Activated CD4-positive, alpha-beta T cell treated with anti-CD3 and anti-CD28 coated beads for 36 hours (primary cell): Measurements from ENCODE around the gene OIP5. TPM values are rescaled to one million over a fixed set of nuclear protein-coding genes. Genes with fewer than 3 reads are reported as not detected.

Experiments
- ATAC-seq: fragments of 200-7000 bp; cut with Tn5 transposase; one replicate; pipeline ENCODE4 v1.10.0; 2021; ENCODE audit warnings: mild to moderate bottlenecking, moderate library complexity
- CTCF ChIA-PET: fragments of 350-600 bp; sonication (Branson Sonifier 250); formaldehyde crosslinking; loops from one replicate; lab custom pipeline; 2021; ENCODE audit warnings: antibody characterized with exemption; lab: Charles Lee
- POLR2A ChIA-PET: fragments of 350-600 bp; sonication (Branson Sonifier 250); formaldehyde crosslinking; loops from one replicate; lab custom pipeline; 2021; ENCODE audit warnings: antibody characterized with exemption, inconsistent platforms; lab: Charles Lee
- DNase-seq: peaks from one replicate; pipeline ENCODE4 v3.0.0-alpha.2; 2020
- H3K27ac Mint-ChIP-seq: one replicate; pipeline ENCODE4 v1.8.0; 2021; ENCODE audit warnings: mixed read lengths
- H3K27me3 Mint-ChIP-seq: one replicate; pipeline ENCODE4 v1.8.0; 2021; ENCODE audit warnings: mixed read lengths
- H3K36me3 Mint-ChIP-seq: one replicate; pipeline ENCODE4 v1.8.0; 2021; ENCODE audit warnings: low read depth, mixed read lengths
- H3K4me1 Mint-ChIP-seq: one replicate; pipeline ENCODE4 v1.8.0; 2021; ENCODE audit warnings: mixed read lengths
- H3K4me3 Mint-ChIP-seq: one replicate; pipeline ENCODE4 v1.8.0; 2021; ENCODE audit warnings: mild to moderate bottlenecking, moderate library complexity, mixed read lengths
- H3K9me3 Mint-ChIP-seq: one replicate; pipeline ENCODE4 v1.8.0; 2021; ENCODE audit warnings: low read depth, mixed read lengths
- intact Hi-C, 2 experiments: fragments of 100-400 bp; cut with DNase I in 1 of 2; cut with micrococcal nuclease in 1 of 2; formaldehyde crosslinking; loops; one replicate each; pipeline versions ENCODE4 v1.14.2 to v1.15.1; 2022 to 2024; cut with DNase I, micrococcal nuclease
- total RNA-seq, 2 experiments: library from RNA; stranded (reverse); gene quantifications; one replicate each; pipeline ENCODE4 v1.2.3, GENCODE V29; 2021

The OIP5 gene
- 10 to 100 TPM; 11.5 to 14.0 TPM for total RNA-seq

DNA sequence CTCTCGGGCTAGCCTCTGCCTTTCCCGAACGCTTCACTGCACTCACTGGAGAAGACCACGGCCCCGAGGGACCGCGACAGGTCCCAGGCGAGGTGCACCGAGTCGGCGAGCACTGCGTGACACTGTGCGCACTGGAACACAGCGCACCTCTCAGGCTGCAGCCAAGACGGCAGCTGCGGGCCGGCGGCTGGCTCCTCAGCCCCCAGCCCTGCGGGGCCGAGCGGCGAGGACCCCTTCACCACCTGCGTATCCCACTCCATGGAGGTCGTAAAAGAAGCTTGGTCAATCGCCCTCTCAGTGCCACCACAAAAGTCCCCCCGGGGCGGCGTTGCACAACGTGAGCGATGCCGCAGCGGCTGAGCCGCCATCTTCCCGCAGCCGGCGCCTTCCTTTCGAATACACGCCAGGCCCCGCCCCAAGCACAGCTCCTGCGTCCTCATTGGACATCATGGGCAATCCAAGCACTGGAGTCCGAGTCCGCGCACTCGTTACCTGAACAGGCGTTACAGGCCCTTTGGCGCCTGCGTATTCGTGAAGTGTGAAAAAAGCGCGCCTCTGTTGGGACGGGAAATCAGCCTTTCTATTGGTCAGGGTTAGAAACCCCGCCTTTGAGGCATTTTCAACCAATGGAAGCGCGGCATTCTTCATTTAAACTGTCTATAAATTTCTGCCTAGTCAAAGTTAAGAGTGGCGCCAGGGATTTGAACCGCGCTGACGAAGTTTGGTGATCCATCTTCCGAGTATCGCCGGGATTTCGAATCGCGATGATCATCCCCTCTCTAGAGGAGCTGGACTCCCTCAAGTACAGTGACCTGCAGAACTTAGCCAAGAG lies at the start of gene OIP5, which contains the start of gene NUSAP1:
OIP5 (minus strand) TSS at position 398 of the 832 bp plus-strand sequence; CDS start at position 368, 30 bp downstream.
NUSAP1 (plus strand) TSS at position 688 of the 832 bp plus-strand sequence; CDS start at position 765, 77 bp downstream.
- ChIA-PET POLR2A (interaction anchor here (0.6 to 2.6 kb wide), 13 partner anchors 9 to 663 kb away, joined by 3 to 19 read pairs (median 4); partner anchors contain the start of genes CHP1, MAPKBP1 and RAD51), CTCF (interaction anchor here (0.8 to 1.9 kb wide), 7 partner anchors 9 to 373 kb away, joined by 3 to 8 read pairs (median 3); partner anchors contain the start of genes CHP1 and EXD1)
- peaks cover 29% of the 10 kb centered on the region for H3K4me1 Mint-ChIP-seq
- ATAC-seq = peak; percentile 98
- peaks cover 31% of the 10 kb centered on the region for H3K36me3 Mint-ChIP-seq
- H3K9me3 Mint-ChIP-seq = no peaks in the 10 kb centered on the region
- intact Hi-C loops = loop anchor here (1.0 to 10.0 kb wide), 17 partner anchors 49 to 764 kb away; partner anchors contain the start of genes CHAC1 (in 2 of the 2), CHP1 (in 2 of the 2), INO80 (in 2 of the 2) and DNAJC17 (in 1 of the 2)
- DNase-seq = peak; percentile 99
- H3K4me3 Mint-ChIP-seq = peak within 1 kb of the TSS; percentile 91
- peak within 1 kb of the TSS; percentile 92 for H3K27ac Mint-ChIP-seq
- H3K27me3 Mint-ChIP-seq = no peaks in the 10 kb centered on the region

DNA sequence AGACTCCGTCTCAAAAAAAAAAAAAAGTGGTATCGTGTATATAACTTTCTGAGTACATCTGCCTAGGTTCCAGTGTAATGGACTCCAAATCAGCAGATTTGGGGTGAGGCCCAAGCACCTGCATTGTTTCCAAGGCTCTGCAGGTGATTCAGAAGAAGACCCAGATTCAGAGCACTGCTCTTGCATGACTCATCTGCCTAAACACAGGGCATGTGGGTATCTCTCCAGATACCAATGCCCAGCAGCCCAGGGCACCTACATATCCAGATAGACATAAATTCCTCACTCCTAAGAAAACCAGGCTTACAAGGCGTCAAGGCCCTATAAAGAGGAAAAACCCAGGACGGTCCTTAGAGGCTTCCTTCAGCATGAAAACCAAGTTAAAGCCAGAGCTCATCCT lies 45.6 kb upstream of the OIP5 start:
- Mint-ChIP-seq H3K36me3 (peaks cover 48% of the 10 kb centered on the region), H3K27ac (no peak overlapping the region), H3K4me1 (no peaks in the 10 kb centered on the region), H3K27me3 (no peaks in the 10 kb centered on the region), H3K9me3 (no peaks in the 10 kb centered on the region), H3K4me3 (no peak overlapping the region)
- CTCF ChIA-PET = interaction anchor here (0.7 kb wide), 1 partner anchor 774 kb away, joined by 3 read pairs; no protein-coding TSS in a partner anchor
- intact Hi-C loops = no loop called here
- POLR2A ChIA-PET = interaction anchor here (0.6 kb wide), 1 partner anchor 22 kb away, joined by 3 read pairs; no protein-coding TSS in a partner anchor
- DNase-seq = no peak
- ATAC-seq = peak; percentile 44

DNA sequence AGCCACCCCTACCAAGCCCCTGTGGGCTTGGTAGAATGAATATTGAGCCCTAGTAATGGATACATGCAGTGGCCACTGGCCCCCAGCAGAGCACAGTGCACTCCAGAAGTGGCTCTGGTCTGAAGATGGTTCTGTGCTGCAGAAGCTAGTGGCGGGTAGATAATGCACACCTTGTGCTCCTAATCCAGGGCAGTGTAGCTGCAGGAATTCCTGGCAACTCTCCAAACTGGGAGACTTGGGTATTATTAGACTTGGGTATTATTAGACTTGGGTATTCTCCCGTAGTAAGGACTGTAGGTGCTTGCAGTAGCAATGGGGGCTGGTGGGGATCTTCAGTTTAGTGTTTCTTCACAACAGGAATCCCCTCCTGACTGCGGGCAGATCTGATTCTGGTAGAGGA lies 35.0 kb upstream of the OIP5 start:
- intact Hi-C loops = no loop called here
- ChIA-PET CTCF (no interaction called here), POLR2A (no interaction called here)
- Mint-ChIP-seq H3K9me3 (no peaks in the 10 kb centered on the region), H3K27me3 (no peaks in the 10 kb centered on the region), H3K27ac (no peak overlapping the region), H3K36me3 (peaks cover 53% of the 10 kb centered on the region), H3K4me3 (no peak overlapping the region), H3K4me1 (no peaks in the 10 kb centered on the region)
- DNase-seq = no peak
- no peak for ATAC-seq

DNA sequence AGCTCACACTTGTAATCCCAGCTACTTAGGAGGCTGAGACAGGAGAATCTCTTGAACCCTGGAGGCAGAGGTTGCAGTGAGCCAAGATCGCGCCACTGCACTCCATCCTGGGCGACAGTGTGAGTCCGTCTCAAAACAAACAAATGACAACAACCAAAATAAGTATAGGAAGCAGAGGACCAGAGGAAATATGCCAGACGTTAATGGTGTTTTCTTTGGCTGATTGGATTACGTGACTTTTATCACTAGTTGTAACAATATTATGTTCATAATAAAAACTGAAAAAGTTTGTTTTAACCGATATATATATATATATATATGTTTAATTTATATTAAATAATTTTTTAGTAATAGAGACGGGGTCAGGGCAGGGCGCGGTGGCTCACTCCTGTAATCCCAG lies 22.0 kb upstream of the OIP5 start:
- no peak overlapping the region for H3K4me3 Mint-ChIP-seq
- no peaks in the 10 kb centered on the region for H3K27me3 Mint-ChIP-seq
- peaks cover 61% of the 10 kb centered on the region for H3K36me3 Mint-ChIP-seq
- no peaks in the 10 kb centered on the region for H3K9me3 Mint-ChIP-seq
- DNase-seq (no peak), ATAC-seq (no peak)
- CTCF ChIA-PET = no interaction called here
- no peak overlapping the region for H3K27ac Mint-ChIP-seq
- intact Hi-C loops = no loop called here
- POLR2A ChIA-PET = no interaction called here
- no peaks in the 10 kb centered on the region for H3K4me1 Mint-ChIP-seq

DNA sequence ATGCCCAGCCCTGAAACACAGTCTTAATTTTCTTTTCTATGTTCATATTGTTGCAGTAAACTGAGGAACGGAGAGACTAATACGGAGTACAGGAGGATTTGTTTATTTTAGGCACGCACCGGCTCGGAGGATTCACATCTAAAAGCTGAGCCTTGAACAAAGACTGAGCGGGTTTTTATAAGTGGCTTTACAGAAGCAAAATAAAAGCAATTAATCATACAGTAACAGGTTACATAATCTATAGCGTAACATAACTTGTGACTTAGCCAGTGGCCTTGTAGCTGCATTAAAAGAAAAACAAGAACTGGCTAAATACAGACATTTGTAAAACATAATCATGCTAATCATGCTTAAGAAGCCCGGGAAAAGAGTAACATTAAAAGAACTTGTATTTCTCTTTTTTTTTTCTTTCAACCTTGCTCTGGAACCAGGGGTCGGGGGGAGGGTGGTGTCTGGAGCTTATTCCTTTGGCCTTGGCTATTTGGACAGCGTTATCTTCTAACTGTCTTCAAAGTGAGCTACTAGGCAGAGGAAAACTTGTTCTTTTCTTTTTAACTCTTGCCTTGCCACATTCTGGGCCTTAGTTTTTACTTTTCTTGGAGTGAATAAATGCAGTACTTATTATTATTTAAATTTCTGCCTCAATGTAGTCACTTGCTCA lies 17.8 kb upstream of the OIP5 start:
- Mint-ChIP-seq H3K4me3 (no peak overlapping the region), H3K27me3 (no peaks in the 10 kb centered on the region), H3K27ac (no peak overlapping the region), H3K4me1 (no peaks in the 10 kb centered on the region), H3K36me3 (peaks cover 61% of the 10 kb centered on the region), H3K9me3 (no peaks in the 10 kb centered on the region)
- DNase-seq (no peak), ATAC-seq (no peak)
- CTCF ChIA-PET = interaction anchor here (0.7 kb wide), 1 partner anchor 8 kb away, joined by 3 read pairs; no protein-coding TSS in a partner anchor
- POLR2A ChIA-PET = interaction anchor here (0.6 kb wide), 1 partner anchor 30 kb away, joined by 3 read pairs; no protein-coding TSS in a partner anchor
- intact Hi-C loops = no loop called here

DNA sequence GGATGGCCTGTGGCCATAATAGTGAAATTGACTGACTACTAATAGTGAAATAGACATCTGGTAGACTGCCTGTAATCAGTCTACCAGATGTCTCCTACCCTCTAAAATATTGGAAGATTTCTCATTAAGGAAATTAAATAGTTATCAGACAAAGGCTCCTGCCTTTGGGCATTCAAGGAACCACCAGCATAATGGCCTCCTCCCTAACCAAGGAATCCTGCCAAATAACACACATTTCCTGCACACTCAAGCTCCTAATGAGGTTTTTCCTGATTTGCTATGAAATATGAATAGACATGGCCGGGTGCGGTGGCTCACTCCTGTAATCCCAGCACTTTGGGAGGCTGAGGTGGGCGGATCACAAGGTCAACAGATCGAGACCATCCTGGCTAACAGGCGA lies 14.8 kb upstream of the OIP5 start:
- H3K36me3 Mint-ChIP-seq = peaks cover 69% of the 10 kb centered on the region
- H3K27me3 Mint-ChIP-seq = no peaks in the 10 kb centered on the region
- CTCF ChIA-PET = no interaction called here
- no peak overlapping the region for H3K4me3 Mint-ChIP-seq
- DNase-seq (no peak), ATAC-seq (no peak)
- intact Hi-C loops = no loop called here
- POLR2A ChIA-PET = interaction anchor here (1.5 kb wide), 1 partner anchor 15 kb away, joined by 4 read pairs; the partner anchor contains the start of gene OIP5
- H3K4me1 Mint-ChIP-seq = no peaks in the 10 kb centered on the region
- no peaks in the 10 kb centered on the region for H3K9me3 Mint-ChIP-seq
- H3K27ac Mint-ChIP-seq = no peak overlapping the region

DNA sequence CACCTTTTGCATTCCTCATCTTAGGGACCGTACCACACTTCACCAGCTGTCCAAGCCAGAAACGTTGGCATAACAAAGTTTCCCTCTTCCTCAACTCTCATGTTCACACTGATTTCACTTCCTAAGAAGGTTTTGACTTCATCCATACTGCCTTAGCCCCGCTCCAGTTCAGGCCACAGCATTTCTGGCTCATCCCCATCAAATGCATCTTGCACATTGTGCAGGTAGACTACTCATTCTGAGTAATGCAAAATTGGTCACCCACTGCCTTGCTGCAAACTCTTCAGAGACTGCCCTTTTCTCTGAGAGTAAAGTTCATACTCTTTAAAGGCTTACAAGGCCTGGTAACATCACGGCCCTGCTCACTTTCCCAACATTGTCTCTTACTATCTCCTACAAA lies 9.1 kb upstream of the OIP5 start:
- ATAC-seq (no peak), DNase-seq (no peak)
- no peak overlapping the region for H3K4me3 Mint-ChIP-seq
- POLR2A ChIA-PET = interaction anchor here (1.1 kb wide), 1 partner anchor 9 kb away, joined by 4 read pairs; the partner anchor contains the start of genes NUSAP1 and OIP5
- intact Hi-C loops = no loop called here
- no peak overlapping the region for H3K27ac Mint-ChIP-seq
- H3K4me1 Mint-ChIP-seq = peaks cover 20% of the 10 kb centered on the region
- H3K36me3 Mint-ChIP-seq = peaks cover 76% of the 10 kb centered on the region
- no peaks in the 10 kb centered on the region for H3K9me3 Mint-ChIP-seq
- CTCF ChIA-PET = interaction anchor here (0.6 kb wide), 1 partner anchor 13 kb away, joined by 3 read pairs; no protein-coding TSS in a partner anchor
- no peaks in the 10 kb centered on the region for H3K27me3 Mint-ChIP-seq

DNA sequence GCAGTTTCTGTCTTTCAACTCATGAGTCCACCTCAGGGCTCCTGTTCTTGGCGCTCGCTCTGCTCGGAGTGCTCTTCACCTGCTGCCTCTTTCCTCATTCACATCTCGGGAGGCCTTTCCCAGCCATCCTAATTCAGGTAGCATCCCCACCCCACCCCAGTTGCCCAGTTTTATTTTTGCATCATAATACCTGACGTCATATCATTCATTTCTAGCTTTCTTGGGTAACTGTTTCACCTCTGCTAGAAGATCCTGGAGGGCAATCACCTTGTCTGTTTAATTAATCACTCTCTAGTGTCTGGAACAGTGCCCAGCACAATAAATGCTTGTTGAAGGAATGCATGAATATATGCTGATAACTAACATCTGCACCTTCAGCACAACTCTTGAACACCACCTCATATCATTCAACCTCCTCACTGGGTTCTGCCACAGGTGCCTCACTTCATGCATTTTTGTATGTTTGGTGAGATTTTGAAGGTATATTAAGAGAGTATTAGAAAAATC lies 7.9 kb upstream of the OIP5 start:
- CTCF ChIA-PET = no interaction called here
- H3K9me3 Mint-ChIP-seq = no peaks in the 10 kb centered on the region
- peaks cover 69% of the 10 kb centered on the region for H3K36me3 Mint-ChIP-seq
- no peaks in the 10 kb centered on the region for H3K27me3 Mint-ChIP-seq
- DNase-seq (no peak), ATAC-seq (no peak)
- no peak overlapping the region for H3K4me3 Mint-ChIP-seq
- no peak overlapping the region for H3K27ac Mint-ChIP-seq
- peaks cover 24% of the 10 kb centered on the region for H3K4me1 Mint-ChIP-seq
- intact Hi-C loops = no loop called here
- POLR2A ChIA-PET = no interaction called here

DNA sequence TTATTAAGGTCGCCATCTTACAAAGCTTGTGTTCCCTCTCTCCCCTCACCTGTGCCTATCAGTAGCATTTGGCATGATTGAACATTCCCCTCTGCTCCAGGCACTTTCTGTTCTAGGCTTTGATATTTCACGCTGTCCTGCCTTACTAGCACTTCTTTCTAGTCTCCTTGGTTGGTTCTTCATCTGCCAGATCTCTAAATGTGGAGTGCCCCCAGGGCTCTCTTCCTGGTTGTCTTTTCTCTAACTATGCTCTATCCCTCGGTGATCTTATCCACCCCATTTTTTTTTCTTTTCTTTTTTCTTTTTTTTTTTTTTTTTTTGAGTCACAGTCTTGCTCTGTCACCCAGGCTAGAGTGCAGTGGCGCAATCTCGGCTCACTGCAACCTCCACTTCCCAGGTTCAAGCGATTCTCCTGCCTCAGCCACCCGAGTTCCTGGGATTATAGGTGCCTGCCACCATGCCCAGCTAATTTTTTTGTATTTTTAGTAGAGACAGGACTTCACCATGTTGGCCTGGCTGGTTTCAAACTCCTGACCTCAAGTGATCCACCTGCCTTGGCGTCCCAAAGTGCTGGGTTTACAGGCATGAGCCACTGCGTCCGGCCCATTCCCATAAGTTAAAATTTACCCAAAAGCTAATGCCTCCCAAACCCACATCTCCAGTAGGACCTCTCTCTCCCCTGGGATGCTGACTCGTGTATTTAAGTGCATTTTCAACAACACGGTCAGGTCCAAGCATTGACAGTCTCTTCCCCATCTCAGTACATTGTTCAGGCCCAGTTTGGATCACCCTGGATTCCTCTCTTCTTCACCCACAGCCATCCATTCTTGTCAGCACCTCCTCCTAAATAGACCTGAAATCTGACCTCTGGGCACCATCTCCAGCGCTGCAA lies 5.5 kb upstream of the OIP5 start:
- H3K36me3 Mint-ChIP-seq = peaks cover 60% of the 10 kb centered on the region
- no peak for ATAC-seq
- H3K4me1 Mint-ChIP-seq = peaks cover 29% of the 10 kb centered on the region
- no peaks in the 10 kb centered on the region for H3K9me3 Mint-ChIP-seq
- no peak overlapping the region for H3K27ac Mint-ChIP-seq
- CTCF ChIA-PET = no interaction called here
- H3K4me3 Mint-ChIP-seq = no peak overlapping the region
- H3K27me3 Mint-ChIP-seq = no peaks in the 10 kb centered on the region
- intact Hi-C loops = loop anchor here in 1 of 2 experiments (10.0 kb wide), 1 partner anchor 433 kb away; no protein-coding TSS in a partner anchor
- POLR2A ChIA-PET = no interaction called here
- no peak for DNase-seq

DNA sequence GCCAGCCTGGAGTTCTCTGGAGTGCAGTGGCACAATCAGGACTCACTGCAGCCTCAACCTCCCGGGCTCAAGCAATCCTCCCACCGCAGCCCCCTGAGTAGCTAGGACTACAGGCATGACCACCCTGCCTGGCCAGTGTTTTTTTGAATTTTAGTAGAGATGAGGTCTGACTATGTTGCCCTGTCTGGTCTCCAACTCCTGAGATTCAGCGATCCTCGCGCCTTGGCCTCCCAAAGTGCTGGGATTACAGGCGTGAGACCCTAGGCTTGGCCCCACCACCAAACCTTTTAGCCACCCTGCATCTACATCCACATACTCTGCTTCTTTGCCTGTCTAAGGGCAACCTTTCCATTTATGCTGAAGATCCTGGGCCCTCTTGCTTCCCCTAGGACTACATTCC lies 4.7 kb upstream of the OIP5 start:
- no peak for DNase-seq
- peaks cover 29% of the 10 kb centered on the region for H3K4me1 Mint-ChIP-seq
- no peaks in the 10 kb centered on the region for H3K9me3 Mint-ChIP-seq
- intact Hi-C loops = loop anchor here in 1 of 2 experiments (10.0 kb wide), 1 partner anchor 432 kb away; no protein-coding TSS in a partner anchor
- H3K4me3 Mint-ChIP-seq = no peak overlapping the region
- ChIA-PET POLR2A (no interaction called here), CTCF (no interaction called here)
- no peak for ATAC-seq
- H3K27ac Mint-ChIP-seq = no peak overlapping the region
- H3K36me3 Mint-ChIP-seq = peaks cover 54% of the 10 kb centered on the region
- H3K27me3 Mint-ChIP-seq = no peaks in the 10 kb centered on the region
